ENCODE data around the gene AKR7A3. TPM values are rescaled to one million over a fixed set of nuclear protein-coding genes. Genes with fewer than 3 reads are reported as not detected.
"Not testable (repeated sequence)": the region's sequence is repeated elsewhere in the genome, so short reads cannot be mapped to it uniquely, and the experiment has no call there.

Gene AKR7A3
- total and polyA plus RNA-seq, 10 of the 15 experiments (the other 5 are each of a cell fraction or from before 2014, with no cell fraction given): 0.10 to 1.1 (median 0.25) TPM; not detected in 2

GRCh38 chr1:19274636-19275035 lies 13.9 kb downstream of the AKR7A3 start:
- ChIA-PET RAD21 (ENCODE audit: unreplicated experiment) (no interaction called here), CTCF (no interaction called here)
- intact Hi-C loops (cut with micrococcal nuclease; ENCODE audit: unreplicated experiment): no loop called here

DNA sequence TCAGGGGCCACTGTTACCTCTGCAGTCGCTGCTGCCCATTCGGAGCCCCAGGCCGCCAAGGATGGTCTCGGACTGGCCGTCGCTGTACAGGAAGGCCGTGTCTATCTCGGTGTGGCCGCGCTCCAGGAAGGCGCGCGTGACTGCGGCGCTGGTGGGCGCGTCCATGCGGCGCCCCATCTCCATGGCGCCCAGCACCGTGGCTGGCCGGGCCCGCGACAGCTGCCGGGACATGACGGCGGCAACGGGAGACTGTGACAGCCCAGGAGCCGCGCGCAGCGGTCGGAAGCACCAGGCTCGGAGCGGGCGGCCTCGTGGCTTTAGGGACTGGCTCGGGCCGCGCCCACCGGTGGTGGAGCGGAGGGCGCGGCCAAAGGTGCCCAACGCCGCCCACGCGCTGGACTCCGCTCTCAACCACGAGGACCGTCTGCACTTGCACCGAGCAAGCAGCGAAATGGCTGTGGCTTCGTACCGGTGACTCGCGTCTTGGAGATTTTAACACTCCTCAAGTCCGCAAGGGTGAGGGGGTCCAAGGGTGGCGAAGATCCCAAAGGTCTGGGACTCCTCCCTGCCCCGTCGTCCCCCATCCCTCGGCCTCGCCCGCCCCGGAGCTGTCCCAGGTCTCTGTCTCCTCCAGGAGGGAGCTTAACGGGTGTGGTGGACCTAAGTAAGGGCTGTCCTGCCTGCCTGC lies 14.6 kb downstream of the AKR7A3 start:
- H4K20me1 ChIP-seq (ENCODE audit: control insufficient read depth, insufficient read depth); in situ Hi-C loops (cut with MboI); H3K79me2 ChIP-seq (ENCODE audit: control insufficient read depth, insufficient read depth, low read length); DNase-seq (ENCODE audit: low read depth, low spot score); BruUV-seq (replicated peaks); H3K9ac ChIP-seq (ENCODE audit: control insufficient read depth, insufficient read depth, low read length); H3K4me3 ChIP-seq; SMC1A ChIA-PET (ENCODE audit: uncharacterized antibody, unreplicated experiment); H3K36me3 ChIP-seq (ENCODE audit: control insufficient read depth in 2 of 2, insufficient read depth in 2 of 2, low read length in 1 of 2); ATAC-seq; H3K4me1 ChIP-seq (ENCODE audit: control insufficient read depth, insufficient read depth, low read length); H3K27ac ChIP-seq (ENCODE audit: control insufficient read depth, insufficient read depth); FAIRE-seq; H3K9me3 ChIP-seq (replicated peaks; ENCODE audit: control insufficient read depth, insufficient read depth, low read length); H3K4me2 ChIP-seq (ENCODE audit: control insufficient read depth, insufficient read depth); RAD21 ChIA-PET (ENCODE audit: unreplicated experiment); CTCF ChIA-PET; H3K27me3 ChIP-seq (replicated peaks in 1 of 2; ENCODE audit: control insufficient read depth in 2 of 2, insufficient read depth in 2 of 2, low read length in 1 of 2); POLR2A ChIA-PET; intact Hi-C loops (cut with micrococcal nuclease; ENCODE audit: unreplicated experiment); H2AFZ ChIP-seq (ENCODE audit: control insufficient read depth, low read depth, low read length): not testable (repeated sequence)
- 90% methylated on average over 40 of the region's 66 CpGs for WGBS (ENCODE audit: insufficient coverage, insufficient replicate concordance, low lambda C conversion rate, missing lambda C conversion rate)

More at GRCh38 chr1:19274636-19275035, 13.9 kb downstream of the AKR7A3 start:
- no TSS peak for BruUV-seq (replicated peaks)
- Histone ChIP-seq H3K27ac (ENCODE audit: control insufficient read depth, insufficient read depth) (no peak overlapping the region), H3K36me3 (ENCODE audit: control insufficient read depth in 2 of 2, insufficient read depth in 2 of 2, low read length in 1 of 2) (no peaks in the 10 kb centered on the region), H3K4me3 (no peak overlapping the region), H3K9me3 (replicated peaks; ENCODE audit: control insufficient read depth, insufficient read depth, low read length) (peaks cover 2% of the 10 kb centered on the region; the same call in 1 of the 3 replicates), H3K9ac (ENCODE audit: control insufficient read depth, insufficient read depth, low read length) (no peak overlapping the region), H3K27me3 (replicated peaks in 1 of 2; ENCODE audit: control insufficient read depth in 2 of 2, insufficient read depth in 2 of 2, low read length in 1 of 2) (no peaks in the 10 kb centered on the region), H3K4me2 (ENCODE audit: control insufficient read depth, insufficient read depth) (no peak overlapping the region), H4K20me1 (ENCODE audit: control insufficient read depth, insufficient read depth) (no peaks in the 10 kb centered on the region), H3K79me2 (ENCODE audit: control insufficient read depth, insufficient read depth, low read length) (no peaks in the 10 kb centered on the region), H3K4me1 (ENCODE audit: control insufficient read depth, insufficient read depth, low read length) (no peaks in the 10 kb centered on the region), H2AFZ (ENCODE audit: control insufficient read depth, low read depth, low read length) (no peak overlapping the region)
- 89% methylated on average over 5 of the region's 5 CpGs for WGBS (ENCODE audit: insufficient coverage, insufficient replicate concordance, low lambda C conversion rate, missing lambda C conversion rate)
- DNase-seq (ENCODE audit: low read depth, low spot score) (no peak), ATAC-seq (no peak), FAIRE-seq (no peak)
- in situ Hi-C loops (cut with MboI): no loop called here
- TF ChIP-seq HDAC6 (IDR thresholded peaks at IDR 0.05; ENCODE audit: unreplicated experiment): no peak
- no peak for TF ChIP-seq ZBED1 (IDR thresholded peaks at IDR 0.05; ENCODE audit: borderline replicate concordance)
- TF ChIP-seq YY1 (IDR thresholded peaks at IDR 0.05; ENCODE audit: low read depth, low read length): no peak
- TF ChIP-seq SMAD5 (IDR thresholded peaks at IDR 0.05; ENCODE audit: low read depth): no peak
- TF ChIP-seq IRF4 (IDR thresholded peaks at IDR 0.05; ENCODE audit: low read depth, low read length): no peak
- no peak for TF ChIP-seq CEBPB (IDR thresholded peaks at IDR 0.05; ENCODE audit: borderline replicate concordance in 1 of 2, low read depth in 2 of 2, low read length in 2 of 2)
- TF ChIP-seq BMI1 (IDR thresholded peaks at IDR 0.05; ENCODE audit: borderline replicate concordance): no peak
- no peak for TF ChIP-seq BCLAF1 (IDR thresholded peaks at IDR 0.05)
- no peak for TF ChIP-seq SUPT20H (IDR thresholded peaks at IDR 0.05; ENCODE audit: borderline replicate concordance, control insufficient read depth, low read depth, low read length)
- no peak for TF ChIP-seq PBX3 (IDR thresholded peaks at IDR 0.05; ENCODE audit: insufficient replicate concordance, low read depth, low read length)
- POLR2A ChIA-PET: no interaction called here
- SMC1A ChIA-PET (ENCODE audit: uncharacterized antibody, unreplicated experiment): no interaction called here

Measured in GM12878 (cell line).